ENCODE results near the gene EDAR. TPM values are rescaled to one million over a fixed set of nuclear protein-coding genes. Genes with fewer than 3 reads are reported as not detected.
A peak's percentile ranks its signal among the peaks of the same experiment; 100 is the strongest.

EDAR gene
- total and polyA plus RNA-seq, 2 donors (not counting 1 experiment from before 2014, with no cell fraction given): not detected

DNA sequence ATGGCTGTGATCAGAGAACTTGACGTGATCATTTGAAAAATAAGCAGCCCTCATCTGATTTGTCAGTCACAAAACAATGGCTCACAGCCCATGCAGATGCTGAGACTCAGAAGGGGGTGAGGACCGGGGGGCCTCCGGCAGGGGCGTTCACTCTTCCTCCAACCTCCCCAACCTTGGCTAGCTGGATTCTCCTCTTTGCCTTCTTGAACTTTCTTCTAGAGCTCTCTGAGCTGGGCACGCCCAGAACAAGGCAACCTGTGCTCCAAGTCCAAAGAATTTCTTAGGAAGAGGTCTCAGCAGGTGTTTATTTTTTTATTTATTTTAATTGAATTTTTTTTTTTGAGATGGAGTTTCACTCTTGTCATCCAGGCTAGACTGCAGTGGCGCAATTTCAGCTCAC lies 16.4 kb downstream of the EDAR start:
- Histone ChIP-seq H3K4me2 (ENCODE audit: extremely low read depth, insufficient read depth, low read length) (no peak overlapping the region), H3K4me3 (replicated peaks in 1 of 4; ENCODE audit: control extremely low read depth in 1 of 4, insufficient read depth in 1 of 4, low read depth in 3 of 4, low read length in 4 of 4) (no peak overlapping the region), H3K9ac (ENCODE audit: insufficient read depth, low read length) (no peak overlapping the region), H3K4me1 (ENCODE audit: control insufficient read depth, extremely low read depth, insufficient read depth, low read length) (peaks cover 3% of the 10 kb centered on the region), H3K79me2 (ENCODE audit: control insufficient read depth, insufficient read depth, low read length) (no peaks in the 10 kb centered on the region), H2AFZ (ENCODE audit: low read length) (no peak overlapping the region), H3K27me3 (ENCODE audit: control insufficient read depth, insufficient read depth, low read length) (peaks cover 10% of the 10 kb centered on the region), H3K36me3 (ENCODE audit: control insufficient read depth, insufficient read depth, low read length) (no peaks in the 10 kb centered on the region), H3K27ac (ENCODE audit: insufficient read depth, low read length) (no peak overlapping the region), H4K20me1 (ENCODE audit: control insufficient read depth, extremely low read depth, insufficient read depth, low read length) (no peaks in the 10 kb centered on the region), H3K9me3 (ENCODE audit: control insufficient read depth, insufficient read depth, low read depth, low read length) (no peaks in the 10 kb centered on the region)
- no peak for TF ChIP-seq EZH2 (IDR thresholded peaks at IDR 0.05; ENCODE audit: low read length, missing control alignments)
- TF ChIP-seq, protein P1, sequence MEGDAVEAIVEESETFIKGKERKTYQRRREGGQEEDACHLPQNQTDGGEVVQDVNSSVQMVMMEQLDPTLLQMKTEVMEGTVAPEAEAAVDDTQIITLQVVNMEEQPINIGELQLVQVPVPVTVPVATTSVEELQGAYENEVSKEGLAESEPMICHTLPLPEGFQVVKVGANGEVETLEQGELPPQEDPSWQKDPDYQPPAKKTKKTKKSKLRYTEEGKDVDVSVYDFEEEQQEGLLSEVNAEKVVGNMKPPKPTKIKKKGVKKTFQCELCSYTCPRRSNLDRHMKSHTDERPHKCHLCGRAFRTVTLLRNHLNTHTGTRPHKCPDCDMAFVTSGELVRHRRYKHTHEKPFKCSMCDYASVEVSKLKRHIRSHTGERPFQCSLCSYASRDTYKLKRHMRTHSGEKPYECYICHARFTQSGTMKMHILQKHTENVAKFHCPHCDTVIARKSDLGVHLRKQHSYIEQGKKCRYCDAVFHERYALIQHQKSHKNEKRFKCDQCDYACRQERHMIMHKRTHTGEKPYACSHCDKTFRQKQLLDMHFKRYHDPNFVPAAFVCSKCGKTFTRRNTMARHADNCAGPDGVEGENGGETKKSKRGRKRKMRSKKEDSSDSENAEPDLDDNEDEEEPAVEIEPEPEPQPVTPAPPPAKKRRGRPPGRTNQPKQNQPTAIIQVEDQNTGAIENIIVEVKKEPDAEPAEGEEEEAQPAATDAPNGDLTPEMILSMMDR (conservative IDR thresholded peaks at IDR 0.05 in 1 of 2, IDR thresholded peaks at IDR 0.05 in 1 of 2; ENCODE audit: low read depth in 1 of 2, low read length in 2 of 2): no peak
- DNase-seq (ENCODE audit: low read depth in 2 of 2): no peak

DNA sequence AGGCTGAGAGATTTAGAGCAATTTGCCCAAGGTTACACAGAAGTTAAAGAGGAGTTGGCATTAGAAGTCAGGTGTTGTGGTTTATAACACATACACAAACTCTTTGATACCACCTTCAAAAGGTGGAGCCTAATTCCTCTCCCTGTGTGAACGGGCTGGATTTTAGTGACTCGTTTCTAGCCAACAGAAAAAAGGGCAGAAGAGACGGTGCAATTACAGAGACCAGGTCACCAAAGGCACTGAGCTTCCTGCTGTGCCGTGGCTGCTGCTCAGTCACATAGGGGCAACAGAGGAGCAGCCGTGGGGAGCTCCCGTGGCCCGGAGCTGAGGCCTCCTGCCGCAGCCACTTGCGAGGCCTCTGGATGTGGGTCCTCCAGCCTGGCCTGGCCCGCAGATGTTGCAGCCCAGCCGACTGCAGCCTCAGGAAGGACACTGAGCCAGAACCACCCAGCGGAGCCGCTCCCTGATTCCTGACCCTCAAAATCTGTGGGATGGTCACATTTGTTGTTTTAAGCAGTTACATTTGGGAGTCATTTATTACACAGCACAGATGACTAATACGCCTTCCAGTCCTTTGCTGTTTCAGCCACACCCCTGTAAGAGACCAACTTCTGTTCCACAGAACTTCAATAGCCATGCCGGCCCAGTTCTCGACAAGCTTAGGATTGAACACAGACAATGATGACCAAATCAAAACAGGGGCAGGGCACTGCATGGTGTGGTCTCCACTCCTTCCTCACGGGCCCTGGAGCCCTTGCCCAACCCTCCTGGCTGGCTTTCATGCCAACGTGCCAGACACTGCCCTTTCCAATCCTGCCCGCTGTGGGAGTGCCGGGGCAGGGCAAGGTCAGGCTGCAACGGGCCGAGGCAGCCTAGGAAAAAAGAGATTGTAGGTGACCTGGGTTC lies 17.1 kb downstream of the EDAR start:
- H3K9ac ChIP-seq (ENCODE audit: insufficient read depth, low read length): no peak overlapping the region
- H3K9me3 ChIP-seq (ENCODE audit: control insufficient read depth, insufficient read depth, low read depth, low read length): no peaks in the 10 kb centered on the region
- peaks cover 3% of the 10 kb centered on the region for H3K4me1 ChIP-seq (ENCODE audit: control insufficient read depth, extremely low read depth, insufficient read depth, low read length)
- peaks cover 10% of the 10 kb centered on the region for H3K27me3 ChIP-seq (ENCODE audit: control insufficient read depth, insufficient read depth, low read length)
- peak; percentile 21 to 62 for DNase-seq (ENCODE audit: low read depth in 2 of 2)
- no peak overlapping the region for H2AFZ ChIP-seq (ENCODE audit: low read length)
- no peak overlapping the region for H3K27ac ChIP-seq (ENCODE audit: insufficient read depth, low read length)
- H4K20me1 ChIP-seq (ENCODE audit: control insufficient read depth, extremely low read depth, insufficient read depth, low read length): no peaks in the 10 kb centered on the region
- no peaks in the 10 kb centered on the region for H3K79me2 ChIP-seq (ENCODE audit: control insufficient read depth, insufficient read depth, low read length)
- no peaks in the 10 kb centered on the region for H3K36me3 ChIP-seq (ENCODE audit: control insufficient read depth, insufficient read depth, low read length)
- no peak overlapping the region for H3K4me2 ChIP-seq (ENCODE audit: extremely low read depth, insufficient read depth, low read length)
- TF ChIP-seq, protein P1 (conservative IDR thresholded peaks at IDR 0.05 in 1 of 2, IDR thresholded peaks at IDR 0.05 in 1 of 2; ENCODE audit: low read depth in 1 of 2, low read length in 2 of 2): no peak
- no peak for TF ChIP-seq EZH2 (IDR thresholded peaks at IDR 0.05; ENCODE audit: low read length, missing control alignments)
- no peak overlapping the region for H3K4me3 ChIP-seq (replicated peaks in 1 of 4; ENCODE audit: control extremely low read depth in 1 of 4, insufficient read depth in 1 of 4, low read depth in 3 of 4, low read length in 4 of 4)

DNA sequence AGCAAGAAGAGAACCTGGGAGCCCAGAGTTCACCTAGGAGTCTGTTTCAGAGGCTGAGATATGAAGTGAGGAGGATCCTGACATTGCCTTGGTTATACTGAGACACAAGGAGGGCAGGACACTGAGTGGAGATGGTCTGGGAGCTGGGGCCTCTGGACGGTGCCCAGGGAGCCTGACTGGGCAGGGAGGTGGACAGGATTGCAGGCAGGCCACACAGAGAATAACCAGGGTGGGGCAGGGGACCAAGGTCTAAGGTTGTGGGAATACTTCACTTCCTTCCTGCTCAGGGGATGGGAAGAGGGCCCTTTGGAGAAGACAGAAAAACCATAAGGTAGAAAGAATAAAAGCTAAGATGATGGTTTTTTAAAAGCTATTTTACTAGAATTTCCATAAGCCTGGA lies 18.7 kb downstream of the EDAR start:
- peaks cover 3% of the 10 kb centered on the region for H3K4me1 ChIP-seq (ENCODE audit: control insufficient read depth, extremely low read depth, insufficient read depth, low read length)
- H3K9ac ChIP-seq (ENCODE audit: insufficient read depth, low read length): no peak overlapping the region
- TF ChIP-seq, protein P1 (conservative IDR thresholded peaks at IDR 0.05 in 1 of 2, IDR thresholded peaks at IDR 0.05 in 1 of 2; ENCODE audit: low read depth in 1 of 2, low read length in 2 of 2): no peak
- no peak for TF ChIP-seq EZH2 (IDR thresholded peaks at IDR 0.05; ENCODE audit: low read length, missing control alignments)
- H4K20me1 ChIP-seq (ENCODE audit: control insufficient read depth, extremely low read depth, insufficient read depth, low read length): no peaks in the 10 kb centered on the region
- H2AFZ ChIP-seq (ENCODE audit: low read length): no peak overlapping the region
- no peak for DNase-seq (ENCODE audit: low read depth in 2 of 2)
- H3K9me3 ChIP-seq (ENCODE audit: control insufficient read depth, insufficient read depth, low read depth, low read length): no peaks in the 10 kb centered on the region
- H3K4me2 ChIP-seq (ENCODE audit: extremely low read depth, insufficient read depth, low read length): no peak overlapping the region
- no peaks in the 10 kb centered on the region for H3K79me2 ChIP-seq (ENCODE audit: control insufficient read depth, insufficient read depth, low read length)
- no peak overlapping the region for H3K4me3 ChIP-seq (replicated peaks in 1 of 4; ENCODE audit: control extremely low read depth in 1 of 4, insufficient read depth in 1 of 4, low read depth in 3 of 4, low read length in 4 of 4)
- H3K27ac ChIP-seq (ENCODE audit: insufficient read depth, low read length): no peak overlapping the region
- H3K27me3 ChIP-seq (ENCODE audit: control insufficient read depth, insufficient read depth, low read length): peaks cover 10% of the 10 kb centered on the region
- no peaks in the 10 kb centered on the region for H3K36me3 ChIP-seq (ENCODE audit: control insufficient read depth, insufficient read depth, low read length)

Data from fibroblast of lung (primary cell).